NB4 (cell line): ENCODE results near the gene LTB4R.

Experiments used
- CTCF ChIP-seq: IDR thresholded peaks from one replicate; pipeline ENCODE4 v1.5.1; 2012; ENCODE audit warnings: low read depth, low read length
- MAX ChIP-seq: IDR thresholded peaks from 2 replicates; pipeline ENCODE4 v1.6.1; 2011; ENCODE audit warnings: low read depth, low read length
- MYC ChIP-seq: IDR thresholded peaks from 2 replicates; pipeline ENCODE4 v1.6.1; 2011; ENCODE audit warnings: low read depth, low read length
- POLR2A ChIP-seq: IDR thresholded peaks from 2 replicates; pipeline ENCODE4 v1.6.1; 2011; ENCODE audit warnings: mild to moderate bottlenecking; ENCODE audit not compliant: insufficient read length; ENCODE audit errors: extremely low read depth

- TF ChIP-seq CTCF, result no peak
- no peak for TF ChIP-seq POLR2A
- no peak for TF ChIP-seq MYC
- TF ChIP-seq MAX, result no peak
Measured at GRCh38 chr14:24280797-24281460, 30.4 kb upstream of the LTB4R start.
